ENCODE data around the gene SDSL.

The SDSL gene

GRCh38 chr12:113452458-113452857 lies 30.3 kb downstream of the SDSL start:
- DNase-seq, result no peak

- DNase-seq, result no peak
Measured at GRCh38 chr12:113453330-113453729, 31.1 kb downstream of the SDSL start.

GRCh38 chr12:113456199-113456598 lies 34.0 kb downstream of the SDSL start:
- DNase-seq, result no peak

- no peak for DNase-seq
Measured at GRCh38 chr12:113456761-113457160, 34.6 kb downstream of the SDSL start.

GRCh38 chr12:113457185-113457584 lies 35.0 kb downstream of the SDSL start:
- no peak for DNase-seq

- DNase-seq, result no peak
Measured at GRCh38 chr12:113457710-113458109, 35.5 kb downstream of the SDSL start.

- no peak for DNase-seq
Measured at GRCh38 chr12:113459981-113460380, 37.8 kb downstream of the SDSL start.

- no peak for DNase-seq
Measured at GRCh38 chr12:113461666-113462065, 39.5 kb downstream of the SDSL start.

GRCh38 chr12:113462117-113462774 lies 40.1 kb downstream of the SDSL start:
- peak; percentile 73 for DNase-seq

GRCh38 chr12:113462998-113463745 lies 41.0 kb downstream of the SDSL start:
- peak; percentile 11 for DNase-seq

- no peak for DNase-seq
Measured at GRCh38 chr12:113463746-113464451, 41.7 kb downstream of the SDSL start.

- DNase-seq, result no peak
Measured at GRCh38 chr12:113464452-113464775, 42.2 kb downstream of the SDSL start.

- no peak for DNase-seq
Measured at GRCh38 chr12:113464852-113465719, 42.9 kb downstream of the SDSL start.

- DNase-seq, result no peak
Measured at GRCh38 chr12:113465808-113466453, 43.8 kb downstream of the SDSL start.

GRCh38 chr12:113466454-113467141 lies 44.4 kb downstream of the SDSL start:
- DNase-seq, result no peak

- DNase-seq, result no peak
Measured at GRCh38 chr12:113467142-113467501, 44.9 kb downstream of the SDSL start.

GRCh38 chr12:113467502-113468364 lies 45.6 kb downstream of the SDSL start:
- DNase-seq, result no peak

- DNase-seq, result no peak
Measured at GRCh38 chr12:113468365-113469223, 46.4 kb downstream of the SDSL start.

GRCh38 chr12:113469224-113469948 lies 47.2 kb downstream of the SDSL start:
- DNase-seq, result no peak

Measured in stimulated activated CD4-positive, alpha-beta T cell treated with anti-CD3 and anti-CD28 coated beads, Interleukin-12 subunit alpha, Interleukin-12 subunit beta, amount 100 ng/mL, for 4 hours (primary cell).